GM12891 (cell line): ENCODE measurements around the gene AADACL4.
"Not testable (repeated sequence)": the region's sequence is repeated elsewhere in the genome, so short reads cannot be mapped to it uniquely, and the experiment has no call there.

Experiments
- DNase-seq: peaks from one replicate; pipeline ENCODE4 v3.0.0; 2011; ENCODE audit warnings: low spot score; ENCODE audit not compliant: insufficient read length
- FAIRE-seq: peaks from 2 replicates; lab custom pipeline; 2011; peaks lifted over from hg19 to GRCh38; lab: Jason Lieb, UNC
- PAX5 ChIP-seq: IDR thresholded peaks from 2 replicates; pipeline ENCODE4 v1.6.1; 2011; ENCODE audit warnings: low read length, moderate library complexity, mild to moderate bottlenecking; ENCODE audit not compliant: insufficient read depth, severe bottlenecking
- POLR2A ChIP-seq: IDR thresholded peaks from 2 replicates; pipeline ENCODE4 v1.6.1; 2011; ENCODE audit warnings: low read depth, low read length, control low read depth
- POLR2AphosphoS5 ChIP-seq: IDR thresholded peaks from 2 replicates; pipeline ENCODE4 v1.6.1; 2011; ENCODE audit warnings: low read depth, low read length, control low read depth
- POU2F2 ChIP-seq: IDR thresholded peaks from 2 replicates; pipeline ENCODE4 v1.6.1; 2011; ENCODE audit warnings: low read depth, mild to moderate bottlenecking, control low read depth, low read length, moderate library complexity
- SPI1 ChIP-seq: IDR thresholded peaks from 2 replicates; pipeline ENCODE4 v1.6.1; 2011; ENCODE audit warnings: low read depth, low read length, control low read depth
- TAF1 ChIP-seq: IDR thresholded peaks from 2 replicates; pipeline ENCODE4 v1.6.1; 2011; ENCODE audit warnings: low read depth, low read length, control low read depth

AADACL4 gene

DNA sequence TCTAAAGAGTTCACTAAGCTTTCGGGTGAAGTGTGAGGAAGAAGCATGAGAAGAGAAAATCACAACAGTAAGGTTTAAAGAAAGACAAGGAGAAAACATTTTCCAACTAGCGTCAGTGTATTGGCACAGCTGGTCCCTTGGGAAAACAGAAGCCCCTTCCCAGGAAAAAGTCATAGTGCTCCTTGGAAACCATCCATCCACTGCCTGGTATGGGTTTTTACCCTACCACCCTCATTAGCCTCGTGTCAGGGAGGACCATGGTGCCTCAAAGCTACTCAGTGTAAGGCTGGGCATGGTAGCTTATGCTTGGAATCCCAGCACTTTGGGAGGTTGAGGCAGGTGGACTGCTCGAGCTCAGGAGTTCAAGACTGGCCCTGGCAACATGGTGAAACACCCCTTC is 12.7 kb downstream of the AADACL4 start:
- no peak for DNase-seq
- TF ChIP-seq POLR2A, result no peak
- TF ChIP-seq POLR2AphosphoS5, result no peak
- TF ChIP-seq TAF1, result no peak
- TF ChIP-seq PAX5, result no peak
- no peak for TF ChIP-seq POU2F2
- TF ChIP-seq SPI1, result no peak

GRCh38 chr1:12657060-12657884 is 13.4 kb downstream of the AADACL4 start:
- no peak for FAIRE-seq
- no peak for DNase-seq
- no peak for TF ChIP-seq SPI1
- TF ChIP-seq POU2F2, result no peak
- TF ChIP-seq TAF1, result no peak
- TF ChIP-seq PAX5, result no peak
- TF ChIP-seq POLR2A, result no peak
- TF ChIP-seq POLR2AphosphoS5, result no peak

More for the DNA sequence above, 12.7 kb downstream of the AADACL4 start:
- no peak for FAIRE-seq

- FAIRE-seq, DNase-seq: not testable (repeated sequence)
Measured at GRCh38 chr1:12657885-12658512, 14.1 kb downstream of the AADACL4 start.

DNA sequence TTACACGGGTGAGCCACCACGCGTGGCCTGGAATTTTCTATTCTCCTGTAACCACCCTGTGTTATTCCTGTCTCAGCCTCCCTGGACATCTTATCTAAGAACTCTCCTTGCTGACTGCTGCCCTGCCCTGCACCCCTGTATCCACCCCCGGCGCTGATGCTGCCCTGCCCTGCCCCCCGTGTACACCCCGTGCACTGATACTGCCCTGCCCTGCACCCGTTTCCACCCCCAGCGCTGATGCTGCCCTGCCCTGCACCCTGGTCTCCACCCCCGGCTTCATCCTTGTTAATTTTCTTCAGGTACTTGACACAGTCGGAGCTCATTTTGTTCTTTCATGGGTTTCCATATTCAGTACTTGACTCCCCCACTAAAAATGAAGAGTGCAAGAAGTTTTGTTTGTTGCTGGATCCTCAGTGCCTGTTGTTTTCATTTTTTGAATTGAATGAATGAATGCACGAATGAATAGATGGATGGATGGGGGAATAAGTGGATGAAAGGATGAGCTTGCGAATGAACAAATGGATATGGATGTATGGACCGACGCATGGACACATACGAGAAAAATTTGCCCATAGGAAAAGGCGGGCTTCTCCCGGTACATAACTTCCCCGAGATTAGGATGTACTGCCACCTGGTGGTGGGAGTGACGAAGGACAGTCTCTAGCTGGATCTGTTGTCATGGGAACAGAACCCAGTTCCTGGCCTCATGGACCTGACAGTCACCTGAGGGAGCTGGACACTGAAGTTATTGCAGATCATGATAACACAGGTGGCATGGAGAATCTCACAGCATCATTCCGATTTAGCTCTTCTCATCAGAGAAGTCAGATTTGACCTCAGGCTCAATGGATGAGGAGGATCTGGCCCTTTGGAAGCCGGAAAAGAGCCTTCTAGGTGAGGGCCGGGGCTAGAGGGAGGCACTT is 14.9 kb downstream of the AADACL4 start:
- TF ChIP-seq TAF1 (no peak), PAX5 (no peak)
- peak; percentile 74 for DNase-seq
- FAIRE-seq, result peak; percentile 98

DNA sequence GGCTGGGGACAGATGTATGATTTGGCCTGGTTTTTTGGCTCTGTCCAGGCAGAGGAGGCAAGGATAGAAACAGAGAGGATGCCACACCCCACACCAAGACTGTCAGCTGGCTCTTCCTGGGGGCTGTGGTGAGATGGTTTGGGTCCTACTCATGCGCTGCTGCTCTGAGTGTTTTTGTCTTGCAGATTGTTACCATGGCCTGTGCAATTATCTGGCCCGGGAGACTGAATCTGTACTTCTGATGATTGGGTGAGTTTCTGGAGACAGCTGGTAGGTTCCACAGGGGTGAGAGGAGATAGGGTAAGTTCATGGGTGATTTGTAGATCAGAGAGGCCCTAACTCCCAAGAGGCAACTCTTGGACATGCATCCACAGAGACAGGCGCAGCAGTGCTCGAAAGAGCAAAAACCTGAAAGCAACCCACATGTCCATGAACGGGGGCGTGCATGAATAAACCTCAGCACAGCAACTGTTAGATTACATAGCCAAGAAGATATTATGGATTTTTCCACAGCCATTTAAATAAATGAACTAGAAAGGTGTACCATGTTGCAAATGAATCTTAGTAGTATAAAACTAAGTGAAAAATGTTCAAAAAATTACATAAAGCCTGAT is 17.8 kb downstream of the AADACL4 start:
- FAIRE-seq (no peak), DNase-seq (no peak)
- TF ChIP-seq POLR2A (no peak), PAX5 (no peak), TAF1 (no peak), POU2F2 (no peak), POLR2AphosphoS5 (no peak), SPI1 (no peak)

- no peak for FAIRE-seq
- no peak for DNase-seq
- TF ChIP-seq POU2F2 (no peak), SPI1 (no peak), POLR2AphosphoS5 (no peak), TAF1 (no peak), POLR2A (no peak), PAX5 (no peak)
Measured at GRCh38 chr1:12662556-12662955, 18.7 kb downstream of the AADACL4 start.

- DNase-seq (no peak), FAIRE-seq (no peak)
- no peak for TF ChIP-seq POLR2A
- no peak for TF ChIP-seq TAF1
- TF ChIP-seq PAX5, result no peak
- no peak for TF ChIP-seq POLR2AphosphoS5
- TF ChIP-seq POU2F2, result no peak
- TF ChIP-seq SPI1, result no peak
Measured at GRCh38 chr1:12665511-12665910, 21.6 kb downstream of the AADACL4 start.

DNA sequence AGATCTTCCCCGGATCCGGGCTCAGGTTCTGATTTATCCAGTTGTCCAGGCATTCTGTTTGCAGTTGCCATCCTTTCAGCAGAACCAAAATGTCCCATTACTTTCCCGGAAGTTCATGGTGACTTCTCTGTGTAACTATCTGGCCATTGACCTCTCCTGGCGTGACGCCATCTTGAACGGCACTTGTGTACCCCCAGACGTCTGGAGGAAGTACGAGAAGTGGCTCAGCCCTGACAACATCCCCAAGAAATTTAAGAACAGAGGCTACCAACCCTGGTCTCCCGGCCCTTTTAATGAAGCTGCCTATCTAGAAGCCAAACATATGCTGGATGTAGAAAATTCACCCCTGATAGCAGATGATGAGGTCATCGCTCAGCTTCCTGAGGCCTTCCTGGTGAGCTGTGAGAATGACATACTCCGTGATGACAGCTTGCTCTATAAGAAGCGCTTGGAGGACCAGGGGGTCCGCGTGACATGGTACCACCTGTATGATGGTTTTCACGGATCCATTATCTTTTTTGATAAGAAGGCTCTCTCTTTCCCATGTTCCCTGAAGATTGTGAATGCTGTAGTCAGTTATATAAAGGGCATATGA is 22.4 kb downstream of the AADACL4 start:
- FAIRE-seq, result no peak
- no peak for DNase-seq
- TF ChIP-seq POLR2AphosphoS5, result no peak
- TF ChIP-seq TAF1, result no peak
- TF ChIP-seq SPI1, result no peak
- TF ChIP-seq PAX5, result no peak
- TF ChIP-seq POU2F2, result no peak
- no peak for TF ChIP-seq POLR2A

DNA sequence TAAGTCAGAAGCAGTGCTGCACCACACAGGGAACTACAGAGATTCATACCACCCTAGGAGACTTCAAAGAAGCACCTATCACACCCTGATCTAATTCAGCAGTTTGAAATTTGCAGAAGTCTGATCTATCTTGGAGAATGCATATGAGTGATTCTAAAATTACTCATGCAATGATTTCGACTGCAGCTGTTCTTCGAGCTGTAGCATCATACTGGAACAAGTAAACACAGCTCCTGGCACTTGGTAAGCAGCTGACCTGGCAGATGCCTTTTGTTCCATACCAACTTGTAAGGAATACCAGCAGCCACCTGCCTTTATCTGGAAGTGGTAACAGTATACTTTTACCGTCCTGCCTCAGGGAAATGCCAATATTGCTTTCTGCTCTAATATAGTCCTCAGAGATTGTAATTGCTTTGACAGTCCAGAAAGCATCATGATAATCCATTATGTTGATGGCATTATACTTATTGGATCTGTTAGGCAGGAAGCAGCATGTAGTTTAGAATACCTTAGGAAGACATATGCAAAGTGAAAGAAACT is 25.7 kb downstream of the AADACL4 start:
- no peak for FAIRE-seq
- no peak for DNase-seq
- TF ChIP-seq POU2F2 (no peak), SPI1 (no peak), TAF1 (no peak), POLR2AphosphoS5 (no peak), POLR2A (no peak), PAX5 (no peak)

DNA sequence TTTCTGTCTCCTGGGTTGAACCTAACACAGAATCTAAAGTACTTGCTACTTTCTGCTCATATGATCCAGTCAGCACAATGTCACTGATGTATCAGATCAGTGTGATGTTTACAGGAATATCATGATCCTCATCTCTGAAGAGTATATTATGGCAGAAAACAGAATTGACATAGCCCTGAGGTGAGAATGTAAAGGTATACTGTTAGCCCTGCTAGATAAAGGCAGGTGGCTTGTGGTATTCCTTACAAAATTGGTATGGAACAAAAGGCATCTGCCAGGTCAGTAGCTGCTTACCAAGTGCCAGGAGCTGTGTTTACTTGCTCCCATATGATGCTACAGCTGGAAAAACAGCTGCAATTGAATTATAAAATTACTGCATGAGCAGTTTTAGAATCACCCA is 30.5 kb downstream of the AADACL4 start:
- FAIRE-seq (no peak), DNase-seq (no peak)
- TF ChIP-seq SPI1, result no peak
- no peak for TF ChIP-seq POLR2AphosphoS5
- no peak for TF ChIP-seq TAF1
- TF ChIP-seq PAX5, result no peak
- TF ChIP-seq POU2F2, result no peak
- TF ChIP-seq POLR2A, result no peak

DNA sequence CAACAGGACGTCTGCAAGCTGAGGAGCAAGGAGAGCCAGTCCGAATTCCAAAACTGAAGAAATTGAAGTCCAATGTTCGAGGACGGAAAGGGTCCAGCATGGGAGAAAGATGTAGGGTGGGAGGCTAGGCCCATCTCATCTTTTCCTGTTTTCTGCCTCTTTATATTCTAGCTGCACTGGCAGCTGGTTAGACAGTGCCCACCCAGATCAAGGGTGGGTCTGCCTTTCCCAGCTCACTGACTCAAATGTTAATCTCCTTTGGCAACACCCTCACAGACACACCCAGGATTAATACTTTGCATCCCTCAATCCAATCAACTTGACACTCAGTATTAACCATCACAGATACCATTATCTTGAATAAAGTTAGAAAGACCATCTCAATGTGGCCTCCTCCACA is 32.2 kb downstream of the AADACL4 start:
- DNase-seq, FAIRE-seq: not testable (repeated sequence)
